Stomach (tissue), 9 donors: ENCODE data around the gene TCF7. TPM values are rescaled to one million over a fixed set of nuclear protein-coding genes. Genes with fewer than 3 reads are reported as not detected.

Source experiments
- DNase-seq, 2 donors: peaks; one replicate each; pipeline versions ENCODE4 v3.0.0 to v3.0.0-alpha.2; 2013 to 2019
- H3K27ac ChIP-seq, 5 donors: fragments of 200-600 bp in 4 of 5; sonication (generic) in 4 of 5; one replicate each; pipeline ENCODE4 v1.5.1; 2013 to 2019; ENCODE audit warnings: mild to moderate bottlenecking in 1 of 5, moderate library complexity in 1 of 5
- H3K27me3 ChIP-seq, 3 donors: fragments of 200-600 bp; sonication (generic); one replicate each; pipeline ENCODE4 v1.5.1; 2017 to 2019; ENCODE audit warnings: mixed run types in 1 of 3
- H3K36me3 ChIP-seq, 4 donors: fragments of 200-600 bp; sonication (generic); 1 replicate in 3 of 4; 2 replicates in 1 of 4; pipeline ENCODE4 v1.5.1; 2016 to 2019
- H3K4me1 ChIP-seq, 4 donors: fragments of 200-600 bp; sonication (generic); one replicate each; pipeline ENCODE4 v1.5.1; 2016 to 2019
- H3K4me3 ChIP-seq, 4 donors: fragments of 200-600 bp; sonication (generic) in 3 of 4; one replicate each; pipeline ENCODE4 v1.5.1; 2016 to 2019; ENCODE audit warnings: mild to moderate bottlenecking in 1 of 4
- H3K9me3 ChIP-seq, 4 donors: fragments of 200-600 bp; sonication (generic); one replicate each; pipeline ENCODE4 v1.5.1; 2016 to 2019
- EP300 ChIP-seq: sonication (generic); formaldehyde crosslinking; IDR thresholded peaks from one replicate; pipeline ENCODE4 v1.6.1; 2017; ENCODE audit warnings: antibody characterized with exemption
- POLR2A ChIP-seq, 4 donors: fragments of 450-650 bp; IDR thresholded peaks; one replicate each; pipeline ENCODE4 v1.6.1; 2016; ENCODE audit warnings: antibody characterized with exemption in 4 of 4, control low read depth in 2 of 4, mild to moderate bottlenecking in 1 of 4, moderate library complexity in 1 of 4
- POLR2AphosphoS5 ChIP-seq, 3 donors: sonication (generic); formaldehyde crosslinking; IDR thresholded peaks; one replicate each; pipeline ENCODE4 v1.6.1; 2016; ENCODE audit warnings: antibody characterized with exemption in 3 of 3
- WGBS, 5 donors: extraction: QIAGEN DNeasy Blood & Tissue Kit in 3 of 5; methylation state at CpG; one replicate each; pipeline versions ENCODE4 v1.1.5 to v1.1.7; 2013 to 2018; 5-methylcytosine and 5-hydroxymethylcytosine counted together
- intact Hi-C: fragments of 100-400 bp; cut with DNase I; formaldehyde crosslinking; loops from one replicate; pipeline ENCODE4 v1.15.1; 2023; ENCODE audit warnings: low total_unique reads
- polyA plus RNA-seq, 3 donors: library from polyadenylated mRNA; stranded (reverse); fragments of 200-250 nt; gene quantifications; one replicate each; pipeline ENCODE4 v1.2.3, GENCODE V29; 2013
- total RNA-seq, 5 donors: library from RNA; depleted of rRNA; stranded (reverse); fragments of >200 nt; gene quantifications; one replicate each; pipeline versions ENCODE4 v1.1.0 to v1.2.3, GENCODE V29; 2014 to 2016
- TF ChIP-seq, protein P1 (sequence below), 7 experiments: fragments of 450-650 bp in 4 of 7; fragments of 200-600 bp in 3 of 7; sonication (generic) in 3 of 7; IDR thresholded peaks; one replicate each; pipeline ENCODE4 v1.5.1; 2016 to 2019; ENCODE audit warnings: antibody characterized with exemption in 7 of 7, control low read depth in 2 of 7, mild to moderate bottlenecking in 1 of 7
- donor health status: healthy with polysubstance abuse.
- donor health status: Bipolar disorder and iron deficiency.
- donor health status: healthy.

The TCF7 gene
- total and polyA plus RNA-seq, 8 donors, result 3.7 to 13.3 (median 5.4) TPM; not detected in 1

DNA sequence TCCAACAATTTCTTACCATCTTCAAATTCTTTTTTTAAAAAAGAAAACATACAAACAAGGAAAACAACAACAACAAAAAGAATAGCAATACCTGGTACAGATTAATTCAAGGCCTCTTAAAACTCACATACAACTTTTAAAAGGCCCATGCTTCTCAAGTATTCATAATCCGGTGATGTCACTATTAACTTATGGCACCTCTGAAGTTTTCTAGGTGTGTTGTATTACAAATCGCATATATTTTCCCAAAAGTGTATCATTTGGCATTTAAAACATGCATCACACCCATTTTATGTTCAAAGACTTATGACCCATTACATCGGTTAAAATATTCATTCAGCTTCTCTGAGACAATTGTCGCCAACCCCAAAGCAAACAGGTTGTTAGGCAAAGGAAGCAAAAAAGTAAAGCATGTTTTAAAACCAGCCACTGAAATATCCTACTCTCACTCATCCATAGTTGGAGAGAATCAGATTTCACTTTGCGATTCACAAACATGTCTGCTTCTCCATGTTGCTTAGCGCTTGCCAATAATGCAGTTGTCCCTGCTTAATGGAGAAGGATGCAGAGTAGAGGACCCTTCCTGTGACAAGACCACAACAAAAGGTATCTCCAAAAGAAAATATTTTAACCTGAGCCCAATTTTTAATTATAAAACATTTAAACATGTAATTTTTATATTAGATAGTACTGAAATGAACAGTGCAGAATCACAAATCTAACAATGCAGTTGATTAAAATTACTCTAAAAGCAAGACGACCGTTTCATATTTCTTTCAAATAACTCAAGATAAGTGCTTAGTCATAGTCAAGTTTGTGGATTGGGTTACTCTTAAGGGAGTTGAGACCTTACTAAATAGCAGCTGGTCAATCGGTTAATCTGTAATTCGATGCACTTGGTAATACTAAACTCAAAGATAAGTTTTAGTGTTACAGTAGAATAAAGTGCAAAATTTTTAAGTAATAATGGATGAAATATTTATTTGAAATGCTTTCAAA is 60.7 kb downstream of the TCF7 start:
- WGBS, 5 donors, result 9 to 21% (median 14%) methylated on average over 10 of the region's 10 CpGs
- peak in 1 of 2 donors; percentile 44 for DNase-seq
- peak overlapping the region; percentile 32 to 100 (median 99) for H3K27ac ChIP-seq
- H3K4me3 ChIP-seq, result peak overlapping the region; percentile 74 to 96 (median 86)
- no peaks in the 10 kb centered on the region for H3K9me3 ChIP-seq
- H3K4me1 ChIP-seq, result peaks cover 22 to 68% (median 42%) of the 10 kb centered on the region in 4 donors
- no peaks in the 10 kb centered on the region for H3K27me3 ChIP-seq
- peaks cover 31 to 36% (median 35%) of the 10 kb centered on the region in 4 donors for H3K36me3 ChIP-seq
- TF ChIP-seq POLR2A (IDR thresholded peaks at IDR 0.05) (no peak), EP300 (no peak), POLR2AphosphoS5 (IDR thresholded peaks at IDR 0.05) (no peak)
- TF ChIP-seq, protein P1, sequence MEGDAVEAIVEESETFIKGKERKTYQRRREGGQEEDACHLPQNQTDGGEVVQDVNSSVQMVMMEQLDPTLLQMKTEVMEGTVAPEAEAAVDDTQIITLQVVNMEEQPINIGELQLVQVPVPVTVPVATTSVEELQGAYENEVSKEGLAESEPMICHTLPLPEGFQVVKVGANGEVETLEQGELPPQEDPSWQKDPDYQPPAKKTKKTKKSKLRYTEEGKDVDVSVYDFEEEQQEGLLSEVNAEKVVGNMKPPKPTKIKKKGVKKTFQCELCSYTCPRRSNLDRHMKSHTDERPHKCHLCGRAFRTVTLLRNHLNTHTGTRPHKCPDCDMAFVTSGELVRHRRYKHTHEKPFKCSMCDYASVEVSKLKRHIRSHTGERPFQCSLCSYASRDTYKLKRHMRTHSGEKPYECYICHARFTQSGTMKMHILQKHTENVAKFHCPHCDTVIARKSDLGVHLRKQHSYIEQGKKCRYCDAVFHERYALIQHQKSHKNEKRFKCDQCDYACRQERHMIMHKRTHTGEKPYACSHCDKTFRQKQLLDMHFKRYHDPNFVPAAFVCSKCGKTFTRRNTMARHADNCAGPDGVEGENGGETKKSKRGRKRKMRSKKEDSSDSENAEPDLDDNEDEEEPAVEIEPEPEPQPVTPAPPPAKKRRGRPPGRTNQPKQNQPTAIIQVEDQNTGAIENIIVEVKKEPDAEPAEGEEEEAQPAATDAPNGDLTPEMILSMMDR (IDR thresholded peaks at IDR 0.05), result no peak
- intact Hi-C loops, result no loop called here

DNA sequence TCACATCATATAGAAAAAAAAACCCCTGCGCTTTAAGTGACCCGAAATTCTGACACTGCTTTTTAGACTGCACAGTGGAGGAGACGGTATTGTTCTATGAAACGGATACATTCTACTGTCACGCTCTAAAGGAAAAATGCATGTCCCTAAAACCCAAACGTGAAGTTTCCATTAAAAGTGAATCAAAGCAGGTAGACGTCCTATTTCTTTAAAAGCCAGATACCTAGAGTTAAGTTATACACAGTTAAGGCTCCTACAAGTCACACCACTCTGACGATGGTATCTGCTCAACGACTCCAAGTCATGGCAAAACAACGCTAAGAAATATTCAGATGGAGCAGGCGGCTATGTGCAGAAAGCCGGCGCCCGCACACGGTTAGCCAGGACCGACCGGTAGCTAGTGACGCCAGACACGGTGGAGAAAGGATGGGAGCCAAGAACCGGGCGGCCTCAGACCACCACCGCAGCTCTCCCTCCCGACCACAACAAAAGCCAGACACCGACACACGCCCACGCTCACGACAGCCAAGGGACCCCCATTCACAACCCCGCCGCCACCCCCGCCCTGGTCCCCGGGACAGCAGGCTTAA is 61.5 kb downstream of the TCF7 start:
- H3K4me3 ChIP-seq, result peak overlapping the region; percentile 74 to 96 (median 86)
- WGBS, 5 donors, result 0 to 1% (median 1%) methylated on average over 22 to 31 of the region's 31 CpGs
- H3K9me3 ChIP-seq, result no peaks in the 10 kb centered on the region
- intact Hi-C loops, result no loop called here
- H3K36me3 ChIP-seq, result peaks cover 22 to 28% (median 27%) of the 10 kb centered on the region in 4 donors
- TF ChIP-seq, protein P1 (IDR thresholded peaks at IDR 0.05), result no peak
- TF ChIP-seq POLR2AphosphoS5 (IDR thresholded peaks at IDR 0.05) (no peak), EP300 (no peak)
- peaks cover 22 to 59% (median 42%) of the 10 kb centered on the region in 4 donors for H3K4me1 ChIP-seq
- H3K27ac ChIP-seq, result peak overlapping the region; percentile 98 to 100 (median 99)
- no peaks in the 10 kb centered on the region for H3K27me3 ChIP-seq
- DNase-seq, result peak in 1 of 2 donors; percentile 36

DNA sequence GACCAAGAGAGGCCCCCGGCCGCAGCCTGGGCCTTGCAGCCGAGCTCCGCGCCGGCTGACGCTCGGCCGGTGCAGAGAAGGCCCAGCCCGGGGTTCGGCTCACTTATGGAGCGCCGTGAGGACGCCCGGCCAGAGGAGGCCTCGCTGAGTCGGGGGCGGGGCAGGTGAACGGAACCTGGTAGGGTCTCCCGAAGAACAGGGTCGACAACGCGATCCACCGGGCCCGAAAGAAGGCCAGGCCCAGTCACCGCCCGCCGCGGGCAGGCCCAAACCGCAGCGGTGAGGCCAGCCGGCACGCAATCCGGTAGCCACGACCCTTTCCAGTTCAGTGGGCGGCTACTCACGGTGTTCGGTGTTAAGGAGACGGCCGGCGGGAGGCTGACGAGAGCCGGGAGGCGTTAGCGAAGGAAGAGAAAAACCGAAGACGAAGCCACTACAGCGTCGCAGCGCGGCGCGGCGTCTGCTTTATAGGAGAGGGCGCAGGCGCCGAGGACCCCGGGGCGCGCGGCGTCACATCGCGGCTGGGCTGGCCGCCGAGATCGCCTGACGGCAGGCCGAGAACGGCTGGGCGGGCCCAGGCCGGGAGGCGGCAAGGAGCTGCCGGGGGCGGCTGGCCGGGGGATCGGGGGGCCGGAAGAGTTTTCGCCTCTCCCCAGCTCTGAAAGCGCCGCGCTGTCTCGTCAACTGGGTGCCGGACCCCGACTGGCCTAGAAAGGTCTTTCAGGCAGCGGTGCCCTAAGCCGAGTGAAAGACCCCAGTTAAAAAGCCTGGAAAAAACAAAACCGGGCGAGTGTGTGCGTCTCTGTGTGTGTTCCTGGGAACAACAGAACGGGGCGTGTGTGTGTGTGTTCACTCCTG is 62.3 kb downstream of the TCF7 start, which contains the start of gene SKP1:
Gene SKP1 (minus strand): TSS at position 440 of the 858 bp plus-strand sequence. CDS start 2,928 bp downstream, outside the sequence.
- TF ChIP-seq POLR2A (IDR thresholded peaks at IDR 0.05) (peak in 2 of 4 donors; percentile 63 to 89), POLR2AphosphoS5 (IDR thresholded peaks at IDR 0.05) (peak; percentile 82 to 100 (median 100)), EP300 (no peak)
- TF ChIP-seq, protein P1 (IDR thresholded peaks at IDR 0.05), result no peak
- peaks cover 22 to 52% (median 38%) of the 10 kb centered on the region in 4 donors for H3K4me1 ChIP-seq
- intact Hi-C loops, result no loop called here
- peak within 1 kb of the TSS; percentile 98 to 100 (median 99) for H3K27ac ChIP-seq
- H3K4me3 ChIP-seq, result peak within 1 kb of the TSS; percentile 74 to 96 (median 86)
- peaks cover 15 to 20% (median 19%) of the 10 kb centered on the region in 4 donors for H3K36me3 ChIP-seq
- peak; percentile 87 to 96 for DNase-seq
- no peaks in the 10 kb centered on the region for H3K27me3 ChIP-seq
- no peaks in the 10 kb centered on the region for H3K9me3 ChIP-seq
- WGBS, 5 donors, result 0 to 2% (median 0%) methylated on average over 19 to 92 of the region's 92 CpGs
